ENCODE results near the gene CACNA1D. TPM values are rescaled to one million over a fixed set of nuclear protein-coding genes. Genes with fewer than 3 reads are reported as not detected.

CACNA1D gene
- total and polyA plus RNA-seq, 2 donors (not counting 3 experiments of a cell fraction or from before 2014, with no cell fraction given): 0.06 TPM; not detected in 1

DNA sequence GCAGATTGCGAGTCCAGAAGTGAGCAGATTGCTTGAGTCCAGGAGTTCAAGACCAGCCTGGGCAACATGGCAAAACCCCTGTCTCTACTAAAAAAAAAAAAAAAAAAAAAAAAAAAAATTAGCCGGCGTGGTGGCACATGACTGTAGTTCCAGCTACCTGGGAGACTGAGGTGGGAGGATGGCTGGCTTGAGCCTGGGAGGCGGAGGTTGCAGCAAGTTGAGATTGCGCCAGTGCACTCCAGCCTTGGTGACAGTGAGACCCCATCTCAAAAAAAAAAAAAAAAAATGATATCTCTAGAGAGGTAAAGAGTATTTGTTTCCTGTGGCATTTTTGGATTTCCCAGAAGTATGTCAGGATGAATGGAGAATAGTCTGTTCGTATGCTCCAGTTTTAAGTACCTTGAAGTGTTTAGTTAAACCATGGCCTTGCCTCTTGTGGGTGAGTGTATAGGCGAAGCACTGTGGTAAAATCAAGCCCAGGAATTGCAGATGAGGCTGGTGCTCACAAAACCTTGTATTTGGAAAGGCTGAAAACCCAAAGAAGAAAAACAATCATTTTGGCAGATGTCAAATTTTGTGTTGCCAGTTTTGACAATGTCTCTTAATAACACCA, 5.9 kb downstream of the CACNA1D start:
- Histone ChIP-seq H3K9me1 (replicated peaks; ENCODE audit: control insufficient read depth, extremely low read depth, insufficient read depth, low read length) (no peaks in the 10 kb centered on the region), H3K27me3 (ENCODE audit: control insufficient read depth in 2 of 2, insufficient read depth in 2 of 2, low read length in 2 of 2) (peaks cover 21 to 32% of the 10 kb centered on the region in 2 experiments), H3K4me2 (ENCODE audit: insufficient read depth, low read length) (no peak overlapping the region), H3K9me3 (replicated peaks; ENCODE audit: control insufficient read depth, insufficient read depth, low read length) (no peaks in the 10 kb centered on the region), H3K9ac (replicated peaks; ENCODE audit: extremely low read depth, insufficient read depth, low read length) (no peak overlapping the region), H3K27ac (ENCODE audit: insufficient read depth, low read depth, low read length) (no peak overlapping the region), H3K36me3 (ENCODE audit: control insufficient read depth in 2 of 2, extremely low read depth in 1 of 2, insufficient read depth in 2 of 2, low read length in 2 of 2) (no peaks in the 10 kb centered on the region), H3K79me2 (ENCODE audit: control insufficient read depth, insufficient read depth, low read length) (no peaks in the 10 kb centered on the region), H4K20me1 (replicated peaks; ENCODE audit: control insufficient read depth, extremely low read depth, insufficient read depth, low read length) (no peaks in the 10 kb centered on the region), H3K4me3 (replicated peaks in 1 of 3; ENCODE audit: insufficient read depth in 1 of 3, low read depth in 1 of 3, low read length in 3 of 3) (no peak overlapping the region), H3K4me1 (ENCODE audit: control insufficient read depth, extremely low read depth, insufficient read depth, low read length) (no peaks in the 10 kb centered on the region), H2AFZ (ENCODE audit: low read depth, low read length) (no peak overlapping the region)
- FAIRE-seq (no peak), DNase-seq (ENCODE audit: low read depth, low spot score) (no peak)
- BruUV-seq (replicated peaks): no TSS peak
- TF ChIP-seq EZH2 (IDR thresholded peaks at IDR 0.05; ENCODE audit: borderline replicate concordance, low read depth, low read length, severe bottlenecking) (no peak), POLR2AphosphoS5 (IDR thresholded peaks at IDR 0.05; ENCODE audit: insufficient read depth, low read depth, low read length) (no peak), MYC (IDR thresholded peaks at IDR 0.05; ENCODE audit: low read depth, low read length) (no peak), FOS (IDR thresholded peaks at IDR 0.05; ENCODE audit: borderline replicate concordance, insufficient read depth, low read length) (no peak), JUN (IDR thresholded peaks at IDR 0.05; ENCODE audit: borderline replicate concordance, insufficient read depth, insufficient read length, low read depth) (no peak), MAX (IDR thresholded peaks at IDR 0.05; ENCODE audit: insufficient read depth, insufficient read length) (no peak), GATA2 (IDR thresholded peaks at IDR 0.05; ENCODE audit: insufficient read depth, insufficient read length, low read depth, low read length) (no peak), POLR2A (IDR thresholded peaks at IDR 0.05; ENCODE audit: low read depth, low read length) (no peak)
- TF ChIP-seq, protein P1, sequence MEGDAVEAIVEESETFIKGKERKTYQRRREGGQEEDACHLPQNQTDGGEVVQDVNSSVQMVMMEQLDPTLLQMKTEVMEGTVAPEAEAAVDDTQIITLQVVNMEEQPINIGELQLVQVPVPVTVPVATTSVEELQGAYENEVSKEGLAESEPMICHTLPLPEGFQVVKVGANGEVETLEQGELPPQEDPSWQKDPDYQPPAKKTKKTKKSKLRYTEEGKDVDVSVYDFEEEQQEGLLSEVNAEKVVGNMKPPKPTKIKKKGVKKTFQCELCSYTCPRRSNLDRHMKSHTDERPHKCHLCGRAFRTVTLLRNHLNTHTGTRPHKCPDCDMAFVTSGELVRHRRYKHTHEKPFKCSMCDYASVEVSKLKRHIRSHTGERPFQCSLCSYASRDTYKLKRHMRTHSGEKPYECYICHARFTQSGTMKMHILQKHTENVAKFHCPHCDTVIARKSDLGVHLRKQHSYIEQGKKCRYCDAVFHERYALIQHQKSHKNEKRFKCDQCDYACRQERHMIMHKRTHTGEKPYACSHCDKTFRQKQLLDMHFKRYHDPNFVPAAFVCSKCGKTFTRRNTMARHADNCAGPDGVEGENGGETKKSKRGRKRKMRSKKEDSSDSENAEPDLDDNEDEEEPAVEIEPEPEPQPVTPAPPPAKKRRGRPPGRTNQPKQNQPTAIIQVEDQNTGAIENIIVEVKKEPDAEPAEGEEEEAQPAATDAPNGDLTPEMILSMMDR (IDR thresholded peaks at IDR 0.05; ENCODE audit: extremely low read depth in 1 of 2, insufficient read depth in 1 of 2, low read depth in 1 of 2, low read length in 2 of 2): no peak
- ChIA-PET POLR2A (no interaction called here), CTCF (no interaction called here)
- intact Hi-C loops (cut with micrococcal nuclease): no loop called here
- dilution Hi-C loops (cut with MboI; ENCODE audit: extremely low pct_ligation_motif_present, low sequenced_read_pairs): no loop called here
